K562 (cell line): ENCODE data around the gene TNN.

Source experiments
- CTCF ChIP-seq, 3 experiments: IDR thresholded peaks in 2 of 3; conservative IDR thresholded peaks in 1 of 3; 2 replicates each; pipeline ENCODE4 v1.5.1; 2011 to 2012; ENCODE audit warnings: low read length in 3 of 3, mild to moderate bottlenecking in 3 of 3, control low read depth in 2 of 3, improper control_type of control experiment in 1 of 3, inconsistent platforms in 1 of 3, low read depth in 1 of 3, mixed read lengths in 1 of 3, moderate library complexity in 1 of 3; ENCODE audit not compliant: insufficient read depth in 2 of 3
- EZH2 ChIP-seq: IDR thresholded peaks from 2 replicates; pipeline ENCODE4 v1.6.1; 2012; ENCODE audit warnings: low read depth, mild to moderate bottlenecking, inconsistent platforms, low read length, borderline replicate concordance
- FOS ChIP-seq: IDR thresholded peaks from 3 replicates; pipeline ENCODE4 v1.6.1; 2011; ENCODE audit not compliant: insufficient read length; ENCODE audit errors: extremely low read depth
- POLR3A ChIP-seq: IDR thresholded peaks from 2 replicates; pipeline ENCODE4 v1.6.1; 2011; ENCODE audit warnings: borderline replicate concordance, mild to moderate bottlenecking, moderate library complexity; ENCODE audit not compliant: insufficient read length, insufficient read depth; ENCODE audit errors: extremely low read depth
- SMAD2 ChIP-seq: fragments of 150-350 bp; IDR thresholded peaks from 2 replicates; pipeline ENCODE4 v1.6.1; 2014; ENCODE audit warnings: low read depth, mild to moderate bottlenecking, low read length
- TF ChIP-seq, protein P1 (sequence below): fragments of 450-650 bp; formaldehyde crosslinking; conservative IDR thresholded peaks from 2 replicates; pipeline ENCODE4 v1.4.0; 2022; ENCODE audit warnings: mild to moderate bottlenecking, missing genetic modification characterization
- TF ChIP-seq, protein P2 (sequence below): fragments of 250-450 bp; sonication (Bioruptor Pico); IDR thresholded peaks from 2 replicates; pipeline ENCODE4 v1.5.0; 2021

GRCh38 chr1:175079338-175079737, 11.7 kb downstream of the TNN start:
- no peak for TF ChIP-seq POLR3A
- no peak for TF ChIP-seq SMAD2
- no peak for TF ChIP-seq CTCF (IDR thresholded peaks at IDR 0.05 in 2 of 3, conservative IDR thresholded peaks at IDR 0.05 in 1 of 3; ENCODE audit: insufficient read depth in 2 of 3, low read depth in 1 of 3, low read length in 3 of 3)
- no peak for TF ChIP-seq EZH2
- TF ChIP-seq, protein P1, sequence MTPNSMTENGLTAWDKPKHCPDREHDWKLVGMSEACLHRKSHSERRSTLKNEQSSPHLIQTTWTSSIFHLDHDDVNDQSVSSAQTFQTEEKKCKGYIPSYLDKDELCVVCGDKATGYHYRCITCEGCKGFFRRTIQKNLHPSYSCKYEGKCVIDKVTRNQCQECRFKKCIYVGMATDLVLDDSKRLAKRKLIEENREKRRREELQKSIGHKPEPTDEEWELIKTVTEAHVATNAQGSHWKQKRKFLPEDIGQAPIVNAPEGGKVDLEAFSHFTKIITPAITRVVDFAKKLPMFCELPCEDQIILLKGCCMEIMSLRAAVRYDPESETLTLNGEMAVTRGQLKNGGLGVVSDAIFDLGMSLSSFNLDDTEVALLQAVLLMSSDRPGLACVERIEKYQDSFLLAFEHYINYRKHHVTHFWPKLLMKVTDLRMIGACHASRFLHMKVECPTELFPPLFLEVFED (CRISPR knock-in tag), result no peak
- TF ChIP-seq FOS, result no peak
- TF ChIP-seq, protein P2, sequence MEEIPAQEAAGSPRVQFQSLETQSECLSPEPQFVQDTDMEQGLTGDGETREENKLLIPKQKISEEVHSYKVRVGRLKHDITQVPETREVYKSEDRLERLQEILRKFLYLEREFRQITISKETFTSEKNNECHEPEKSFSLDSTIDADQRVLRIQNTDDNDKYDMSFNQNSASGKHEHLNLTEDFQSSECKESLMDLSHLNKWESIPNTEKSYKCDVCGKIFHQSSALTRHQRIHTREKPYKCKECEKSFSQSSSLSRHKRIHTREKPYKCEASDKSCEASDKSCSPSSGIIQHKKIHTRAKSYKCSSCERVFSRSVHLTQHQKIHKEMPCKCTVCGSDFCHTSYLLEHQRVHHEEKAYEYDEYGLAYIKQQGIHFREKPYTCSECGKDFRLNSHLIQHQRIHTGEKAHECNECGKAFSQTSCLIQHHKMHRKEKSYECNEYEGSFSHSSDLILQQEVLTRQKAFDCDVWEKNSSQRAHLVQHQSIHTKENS, result no peak
